ENCODE data around the gene PITX1.

PITX1 gene

DNA sequence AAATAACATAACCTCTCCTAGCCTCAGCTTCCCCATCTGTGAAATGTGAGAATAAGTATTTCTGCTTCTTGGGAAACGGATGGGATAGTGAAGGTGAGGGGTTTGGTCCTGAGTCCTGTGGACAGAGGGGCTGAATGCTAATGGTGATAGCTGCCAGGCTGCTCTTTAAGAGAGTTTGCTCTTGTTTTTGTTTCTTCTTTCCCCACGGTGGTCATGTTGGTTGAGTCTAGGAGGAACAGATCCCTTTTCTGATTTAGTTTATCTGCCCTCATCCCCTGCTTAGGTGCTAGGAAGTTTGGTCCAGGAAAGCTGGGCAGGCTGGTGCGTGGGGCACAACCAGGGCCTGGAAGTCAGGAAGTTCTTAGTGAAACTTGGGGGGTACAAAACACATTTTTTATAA lies 7.7 kb upstream of the PITX1 start:
- no peak for DNase-seq (ENCODE audit: low spot score)

DNA sequence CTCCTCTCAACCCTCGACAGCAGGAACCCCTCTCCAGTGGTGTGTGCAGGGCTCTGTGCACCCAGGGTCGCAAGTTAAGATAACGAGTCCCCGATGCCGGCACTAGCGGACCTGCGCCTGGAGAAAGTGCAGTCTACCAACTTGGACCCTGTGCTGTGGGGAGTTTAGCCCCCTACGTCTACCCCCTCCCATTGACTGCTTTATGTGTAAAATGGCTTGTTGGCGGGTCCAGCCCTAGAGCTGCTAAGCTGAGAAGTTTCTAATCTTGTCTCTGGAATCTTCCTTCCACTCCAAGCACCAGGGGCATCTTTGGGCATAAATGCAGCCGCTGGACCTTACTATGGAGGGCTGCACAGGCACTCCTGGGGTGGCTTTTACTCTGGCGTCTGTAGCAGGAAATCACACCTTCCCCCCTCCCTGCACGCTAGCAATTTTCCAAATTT lies 7.1 kb upstream of the PITX1 start:
- DNase-seq (ENCODE audit: low spot score): no peak

DNA sequence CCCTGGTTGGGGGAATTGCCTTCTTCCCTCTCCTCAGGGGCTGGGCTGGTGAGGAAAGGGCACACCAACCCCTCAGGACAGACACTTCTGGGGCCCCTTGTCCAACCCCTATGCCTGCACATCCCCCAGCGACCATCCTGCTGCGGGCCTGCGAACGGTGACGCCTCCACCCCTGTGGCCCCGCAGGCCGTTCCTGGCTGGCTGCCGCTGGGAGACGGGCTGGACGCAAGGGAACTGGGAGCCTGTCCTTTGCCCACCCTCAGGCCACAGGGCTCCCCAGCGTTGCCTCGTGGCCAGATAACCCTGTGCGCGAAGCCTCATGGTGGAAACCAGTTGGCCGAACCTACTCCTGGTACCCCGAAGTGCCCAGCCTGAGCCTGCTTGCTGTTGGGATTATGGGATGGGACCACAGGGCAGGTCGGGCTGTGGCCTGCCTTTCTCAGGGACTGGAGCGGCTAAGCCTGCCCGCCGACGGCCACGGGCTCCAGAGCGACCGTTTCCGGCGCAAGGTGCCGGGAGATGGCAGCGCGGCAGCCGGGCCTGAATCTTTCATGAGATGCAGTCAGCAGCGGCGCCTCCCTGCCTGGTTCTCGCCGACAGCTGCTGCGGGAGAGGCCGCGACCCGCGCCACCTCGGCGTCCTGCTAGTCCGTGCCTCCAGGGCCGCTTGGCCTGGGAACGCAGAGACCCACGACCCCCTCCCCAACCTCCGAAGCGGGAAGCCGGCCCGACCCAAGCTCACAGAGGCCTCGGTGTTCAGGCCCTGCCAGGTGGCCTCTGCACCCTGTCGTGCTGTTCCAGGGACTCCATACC lies 6.5 kb upstream of the PITX1 start:
- DNase-seq (ENCODE audit: low spot score): no peak

DNA sequence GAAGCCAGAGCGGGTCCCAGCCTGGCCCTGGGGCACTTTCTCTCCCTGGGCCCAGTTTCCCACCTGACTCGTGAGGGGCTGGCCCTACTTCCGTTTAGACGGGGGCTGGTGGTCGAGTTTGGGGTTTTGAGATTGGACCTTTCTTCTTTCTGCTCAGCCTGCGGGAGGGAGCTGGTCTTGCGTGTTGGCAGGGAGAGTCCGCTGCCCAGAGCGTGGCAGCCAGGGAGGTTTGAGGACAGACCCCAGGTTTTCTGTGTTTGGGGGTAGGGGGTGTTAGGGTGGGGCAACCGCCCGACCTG lies 6.0 kb upstream of the PITX1 start:
- no peak for DNase-seq (ENCODE audit: low spot score)

DNA sequence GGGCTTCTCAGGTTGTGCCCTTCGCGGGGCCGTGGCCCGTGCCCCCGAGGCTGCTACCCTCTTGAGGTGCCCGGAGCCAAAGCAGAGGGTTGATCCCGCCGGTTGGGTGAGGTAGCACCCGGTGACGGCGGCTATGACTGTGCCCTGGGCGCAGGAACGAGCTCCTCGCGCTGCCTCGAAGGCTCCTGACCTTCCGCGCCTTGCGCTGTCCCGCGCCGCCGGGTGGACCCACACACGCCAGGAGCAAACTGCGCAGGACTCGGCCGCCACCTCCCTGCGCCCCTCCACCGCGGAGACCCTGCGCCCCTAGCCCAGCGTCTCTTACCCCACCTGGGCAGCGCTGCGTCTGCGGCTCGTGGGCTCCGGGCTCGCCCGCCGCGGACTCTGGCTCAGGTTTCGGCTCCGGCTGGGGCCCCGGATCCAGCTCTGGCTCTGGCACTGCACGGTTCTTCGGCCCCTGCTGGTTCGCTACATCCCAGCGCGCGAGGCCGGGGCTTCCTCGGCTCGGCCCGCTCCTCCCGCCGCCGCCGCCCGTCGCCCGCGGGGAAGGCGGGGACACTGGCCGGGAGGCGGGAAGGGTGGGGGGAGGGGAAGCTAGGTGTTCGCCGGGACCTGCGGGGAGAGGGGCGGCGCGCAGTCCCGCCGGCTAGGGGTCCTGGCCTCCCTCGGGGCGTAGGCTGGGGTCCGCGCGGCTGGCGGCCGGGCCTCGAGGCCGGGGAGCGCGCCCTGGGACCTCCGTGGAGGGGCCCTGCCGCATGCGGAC lies 5.4 kb upstream of the PITX1 start:
- no peak for DNase-seq (ENCODE audit: low spot score)

DNA sequence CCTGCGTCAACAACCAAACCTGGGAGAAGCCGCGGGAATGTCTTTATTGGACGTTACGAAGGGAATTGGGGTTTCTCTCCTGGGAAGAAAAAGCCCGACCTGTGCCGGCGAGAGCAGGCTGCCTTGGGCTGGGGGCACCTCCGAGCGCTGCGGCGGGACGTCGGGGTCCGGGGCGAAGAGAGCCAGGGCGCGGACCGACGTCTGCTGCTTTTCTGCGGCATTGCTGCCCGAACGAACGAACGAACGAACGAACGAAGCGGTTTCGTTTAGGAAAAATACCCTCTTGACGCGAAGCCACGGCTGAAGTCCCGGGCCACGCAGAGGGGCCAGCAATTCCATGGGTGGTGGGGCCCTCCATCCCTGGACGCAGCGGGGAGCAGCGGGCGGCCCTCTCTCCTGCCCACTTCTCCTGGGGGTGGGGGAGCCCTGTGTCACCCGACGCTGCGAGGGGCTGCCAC lies 4.8 kb upstream of the PITX1 start:
- DNase-seq (ENCODE audit: low spot score): no peak

DNA sequence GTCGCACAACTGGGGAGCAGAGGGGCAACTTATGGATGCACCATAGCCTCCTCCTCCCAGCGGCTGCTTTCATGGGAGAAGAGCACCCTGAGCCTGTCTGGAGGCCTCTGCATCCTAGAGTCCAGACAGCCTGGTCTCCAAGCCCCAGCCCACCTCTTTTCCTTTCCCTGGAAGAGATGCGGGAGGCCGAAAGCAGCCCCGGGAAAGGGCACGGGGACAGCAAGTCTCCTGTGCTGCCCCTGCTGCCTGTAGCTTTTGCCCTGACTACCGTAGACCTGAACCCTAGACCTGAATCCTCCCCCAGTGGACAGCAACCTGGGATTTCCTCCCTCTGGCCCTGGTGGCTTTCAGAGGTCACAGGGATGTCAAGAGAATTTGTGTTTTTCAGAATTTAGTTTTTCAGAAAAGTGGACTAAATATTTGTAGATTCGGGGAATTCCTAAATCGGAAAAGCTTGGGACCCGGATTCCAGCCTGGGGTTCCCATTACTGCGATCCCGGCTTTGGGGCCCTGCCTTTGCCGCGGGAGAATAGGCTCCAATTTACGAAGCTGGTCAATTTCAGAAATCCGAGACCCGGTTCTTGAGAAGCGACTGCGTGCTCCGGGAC lies 4.3 kb upstream of the PITX1 start:
- DNase-seq (ENCODE audit: low spot score): no peak

DNA sequence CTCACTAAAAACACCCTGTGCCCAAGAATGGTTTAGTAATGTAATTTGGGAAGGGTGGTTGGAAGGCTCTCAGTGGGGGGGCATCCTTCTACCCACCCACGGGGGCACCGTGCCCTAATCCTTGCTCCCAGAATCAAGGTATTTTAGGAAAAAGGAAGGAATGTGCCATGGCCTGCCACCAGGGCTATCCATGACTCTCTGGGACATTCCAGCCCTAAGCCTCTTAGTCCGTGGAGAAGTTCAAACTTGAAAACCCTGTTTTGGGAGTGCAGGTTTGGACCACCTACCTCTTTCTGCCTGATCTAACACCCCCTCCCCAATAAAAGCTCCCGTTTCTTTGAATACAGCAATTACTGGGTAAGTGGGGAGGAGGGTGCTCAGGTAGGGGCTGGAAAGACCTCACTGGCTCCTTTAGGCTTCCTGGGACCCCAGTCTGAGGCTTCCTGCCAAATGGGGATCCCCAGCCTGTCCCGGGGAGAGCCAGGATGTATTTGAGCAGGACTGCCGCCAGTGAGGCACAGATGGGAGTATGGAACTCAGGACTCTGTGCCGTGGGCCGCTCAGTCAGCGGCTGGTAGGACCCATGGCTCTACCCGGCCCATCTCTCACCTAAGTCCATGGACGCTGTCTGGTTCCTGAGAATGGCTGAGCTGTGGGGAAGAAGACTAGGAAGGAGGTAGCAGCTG lies 3.6 kb upstream of the PITX1 start:
- no peak for DNase-seq (ENCODE audit: low spot score)

DNA sequence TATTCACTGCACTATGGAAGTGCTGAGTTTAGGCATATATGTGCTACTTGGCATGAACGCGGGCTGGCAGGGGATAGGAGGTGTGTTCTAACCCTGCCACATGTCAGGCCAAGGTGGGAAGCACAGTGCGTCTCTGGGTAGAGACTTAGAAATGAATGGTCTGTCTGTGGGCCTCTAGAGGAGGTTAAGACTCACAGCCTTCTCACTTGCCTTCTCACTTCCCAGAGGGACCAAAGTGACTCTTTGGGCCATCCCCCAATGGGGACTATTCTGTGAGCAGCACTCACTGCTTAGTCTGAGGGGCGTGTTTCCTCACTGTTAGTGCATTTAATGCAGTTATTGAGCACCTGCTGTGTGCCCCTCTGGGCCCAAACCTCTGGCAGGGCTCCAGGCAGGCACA lies 2.4 kb upstream of the PITX1 start:
- DNase-seq (ENCODE audit: low spot score): no peak

DNA sequence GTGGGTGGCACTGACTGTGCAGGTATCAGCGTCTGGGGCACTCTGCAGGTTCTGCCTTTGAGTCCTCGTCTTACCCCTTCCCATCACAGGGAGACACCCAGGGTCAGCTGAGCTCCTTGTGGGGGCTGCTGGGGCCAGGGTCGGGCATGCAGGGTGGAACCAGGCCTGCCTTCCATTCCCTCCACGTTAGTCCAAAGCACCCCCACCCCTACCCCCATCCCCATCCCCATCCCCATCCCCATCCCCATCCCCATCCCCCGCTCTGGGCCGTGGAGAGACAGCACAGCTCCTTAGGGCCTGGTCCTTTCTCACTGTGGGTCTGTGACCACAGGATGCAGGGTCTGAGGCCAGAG lies 1.6 kb upstream of the PITX1 start:
- no peak for DNase-seq (ENCODE audit: low spot score)

DNA sequence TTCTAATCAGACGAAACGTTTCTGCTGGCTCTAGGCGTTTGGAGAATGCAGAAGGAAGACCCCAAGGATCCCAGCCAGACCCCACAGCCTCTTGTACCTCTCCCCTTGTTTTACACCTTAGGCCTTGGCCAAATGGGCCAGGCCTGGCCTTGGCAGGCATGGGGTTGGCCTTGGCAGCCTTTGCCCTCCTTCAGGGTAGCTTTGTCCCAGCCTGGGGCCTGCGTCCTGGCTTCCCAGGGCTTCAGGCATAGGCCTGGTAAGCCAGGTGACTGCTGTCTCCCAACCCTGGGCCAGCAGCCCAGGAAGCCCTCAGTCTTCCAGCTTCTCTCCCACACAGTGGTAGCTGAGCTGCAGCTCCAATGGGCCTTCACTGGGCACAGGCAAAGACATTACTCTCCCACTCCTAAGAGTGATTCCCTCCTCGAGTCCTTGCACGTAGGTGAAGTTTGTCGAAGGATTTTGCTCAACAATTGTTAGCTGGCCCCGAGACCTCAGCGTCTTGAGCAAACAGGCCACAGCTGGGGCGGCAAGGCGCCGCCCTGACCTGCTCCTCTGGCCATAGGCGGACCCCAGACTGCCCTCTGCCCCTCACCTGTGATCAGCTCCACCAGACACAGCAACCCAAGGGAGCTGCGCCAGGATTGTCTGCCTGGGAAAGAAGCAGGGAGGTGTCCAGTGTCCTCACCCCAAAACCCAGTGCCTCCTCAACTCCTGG lies 1.1 kb upstream of the PITX1 start:
- DNase-seq (ENCODE audit: low spot score): no peak

DNA sequence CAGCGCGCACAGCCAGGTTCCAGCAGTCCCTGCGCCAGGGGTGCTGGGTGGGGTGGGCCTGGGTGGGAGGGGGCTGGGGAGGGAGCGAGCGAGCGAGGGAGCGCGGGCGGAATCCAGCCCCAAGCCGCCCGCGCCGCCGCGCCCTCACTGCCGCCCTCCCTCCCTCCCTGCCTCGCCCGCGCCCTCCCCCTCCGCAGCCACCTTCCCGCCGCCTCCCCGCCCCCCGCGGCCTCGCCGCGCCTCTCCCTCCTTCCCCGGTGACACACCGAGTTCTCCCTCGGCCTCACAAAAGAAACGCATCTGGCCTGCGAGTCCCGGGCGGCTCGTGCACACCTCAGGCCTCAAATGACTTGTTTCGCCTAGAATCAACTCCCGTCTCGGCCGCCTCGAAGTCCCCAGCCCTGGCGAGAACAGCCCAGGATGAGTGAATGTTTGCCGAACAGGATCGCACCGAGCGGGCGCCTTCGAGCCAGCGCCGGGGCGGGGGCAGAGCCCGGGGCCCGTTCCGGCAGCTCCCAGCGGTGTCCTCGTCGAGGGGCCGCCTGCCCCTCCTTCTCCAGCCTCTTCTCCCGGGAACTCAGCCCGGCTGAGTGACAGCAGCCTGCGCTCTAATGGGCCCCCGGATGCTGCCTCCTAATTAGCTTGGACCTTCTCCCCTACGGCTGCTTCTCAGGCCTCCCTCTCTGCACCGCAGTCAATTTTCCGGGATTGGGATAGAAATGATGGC lies 371 bp upstream of the PITX1 start:
- no peak for DNase-seq (ENCODE audit: low spot score)

DNA sequence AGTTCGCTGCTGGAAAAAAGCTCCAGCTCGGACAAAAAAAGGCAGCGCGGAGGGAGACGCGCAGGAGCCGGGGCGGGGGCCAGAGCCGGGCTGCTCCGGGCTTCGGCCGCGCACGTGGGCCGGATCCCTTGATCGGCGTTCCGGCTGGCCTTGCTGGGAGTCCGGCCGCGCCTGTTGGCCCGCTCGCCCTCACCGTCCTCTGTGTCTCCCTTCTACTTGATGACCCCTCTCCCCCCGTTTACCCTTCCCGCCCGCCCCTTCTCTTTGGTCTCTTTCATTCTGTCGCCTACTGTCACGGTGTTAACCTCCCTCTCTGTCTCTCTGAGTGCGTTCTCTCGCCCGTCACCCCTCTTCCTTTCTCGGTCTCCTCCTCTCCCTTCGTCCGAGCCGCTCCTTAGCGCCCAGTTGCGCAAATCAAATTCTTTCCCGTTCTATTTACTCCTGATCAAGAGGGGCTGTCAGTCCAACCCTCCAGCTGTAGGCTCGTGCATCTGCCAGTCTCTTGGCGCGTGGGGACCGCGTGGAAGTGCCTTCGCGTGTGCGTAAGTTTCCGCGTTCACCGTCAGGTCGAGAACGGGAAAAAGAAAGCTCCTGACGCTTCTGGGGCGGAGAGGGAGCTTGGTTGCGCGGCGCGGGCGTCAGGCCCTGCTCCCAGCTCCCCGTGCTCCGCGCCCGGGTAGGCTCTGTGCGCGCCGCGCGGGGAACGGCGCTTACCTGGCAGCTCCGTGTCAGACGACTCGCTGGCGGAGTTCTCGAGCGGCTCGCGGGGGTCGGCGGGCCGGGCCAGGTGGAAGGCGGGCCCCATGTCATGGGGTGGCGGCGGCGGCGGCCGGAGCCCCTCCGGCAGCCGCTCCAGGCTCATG lies 798 bp downstream of the PITX1 start:
- no peak for DNase-seq (ENCODE audit: low spot score)

DNA sequence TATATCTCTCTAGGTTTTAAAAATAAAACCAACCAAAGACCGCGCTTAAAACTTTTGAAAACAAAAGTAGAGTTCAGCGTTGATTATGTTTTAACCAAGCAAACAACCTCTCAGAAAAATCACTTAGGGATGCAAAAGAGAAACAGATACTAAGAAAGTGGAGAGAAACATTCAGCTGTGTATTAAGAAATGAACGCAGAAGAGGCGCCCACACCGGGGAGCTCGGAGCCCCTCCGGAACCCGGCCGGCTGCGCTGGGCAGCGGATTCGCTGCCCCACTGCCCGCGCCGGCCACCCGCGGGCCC lies 1.4 kb downstream of the PITX1 start:
- no peak for DNase-seq (ENCODE audit: low spot score)

DNA sequence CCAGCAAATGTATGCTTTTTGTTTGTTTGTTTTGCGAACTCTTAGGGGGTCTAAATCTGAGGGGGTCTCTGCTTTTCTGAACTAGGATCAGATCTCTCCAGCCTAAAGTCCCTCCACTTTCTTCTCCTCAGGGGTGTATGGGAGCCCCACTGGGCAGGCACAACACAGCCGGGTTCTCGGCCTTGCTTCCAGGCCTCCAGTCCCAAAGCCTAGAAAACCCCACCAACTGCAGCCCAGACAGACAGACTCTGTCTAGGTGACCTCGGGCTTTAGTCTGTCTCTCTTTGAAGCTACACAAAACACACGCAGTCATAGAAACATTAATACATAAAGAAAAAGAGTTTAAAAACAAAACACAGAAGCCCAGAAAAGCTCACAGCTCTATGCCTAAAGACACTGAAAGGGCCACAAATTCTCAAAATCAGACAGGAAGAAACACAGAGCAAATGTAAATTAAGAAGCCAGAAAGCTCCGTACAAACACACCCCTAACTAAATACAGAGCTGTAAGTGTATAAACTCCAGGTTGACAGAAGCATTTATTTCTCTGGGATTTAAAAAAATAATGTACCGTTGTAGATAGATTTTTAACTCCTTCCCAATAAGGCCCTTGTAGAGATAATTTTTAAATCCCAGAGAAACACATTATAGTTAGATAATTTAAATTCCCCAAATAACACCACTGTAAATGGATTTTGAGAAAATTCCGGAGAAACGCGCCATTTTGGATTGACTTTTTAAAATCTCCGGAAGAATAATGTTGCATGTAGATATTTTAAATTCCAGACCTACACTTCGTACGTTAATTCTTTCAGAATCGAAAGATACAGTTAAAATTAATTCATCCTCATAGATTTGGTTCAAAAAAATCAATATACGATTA lies 2.0 kb downstream of the PITX1 start:
- DNase-seq (ENCODE audit: low spot score): no peak

DNA sequence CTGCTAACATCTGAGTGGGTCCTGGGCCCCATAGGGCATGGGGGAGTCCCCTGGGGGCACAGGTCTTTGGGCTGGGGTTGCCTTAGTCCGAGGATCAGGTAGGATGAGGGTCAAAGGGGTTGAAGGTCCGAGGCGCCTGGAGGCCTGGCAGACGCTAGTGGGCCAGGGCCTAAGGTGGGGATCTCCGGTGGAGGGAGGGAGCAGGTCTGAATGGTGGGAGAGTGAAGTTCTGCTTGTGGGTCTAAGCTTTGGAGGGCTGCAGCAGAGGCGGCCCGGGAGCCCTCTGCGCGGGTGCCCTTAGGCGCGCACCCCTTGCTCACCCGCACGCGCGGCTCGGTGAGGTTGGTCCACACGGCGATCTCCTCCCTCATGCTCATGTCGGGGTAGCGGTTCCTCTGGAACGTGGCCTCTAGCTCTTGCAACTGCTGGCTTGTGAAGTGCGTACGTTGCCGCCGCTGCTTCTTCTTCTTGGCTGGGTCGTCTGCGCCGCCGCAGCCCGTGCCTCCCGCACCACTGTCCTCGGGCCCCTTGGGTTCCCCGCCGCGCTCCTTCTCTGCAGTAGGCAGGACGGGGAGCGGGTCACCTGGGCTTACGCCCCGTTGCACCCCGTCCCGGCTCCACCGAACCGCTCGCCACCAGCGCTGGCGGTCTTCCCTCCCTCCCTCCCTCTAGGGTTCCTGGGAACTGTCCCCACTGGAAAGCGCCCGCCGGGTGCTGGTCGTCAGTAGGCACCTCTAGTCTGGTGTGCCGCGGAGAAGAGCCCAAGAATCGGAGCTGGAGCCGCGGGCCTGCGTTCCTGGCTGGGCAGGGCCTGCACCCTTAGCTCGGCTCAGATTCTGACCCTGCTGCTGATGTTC lies 2.8 kb downstream of the PITX1 start:
- no peak for DNase-seq (ENCODE audit: low spot score)

DNA sequence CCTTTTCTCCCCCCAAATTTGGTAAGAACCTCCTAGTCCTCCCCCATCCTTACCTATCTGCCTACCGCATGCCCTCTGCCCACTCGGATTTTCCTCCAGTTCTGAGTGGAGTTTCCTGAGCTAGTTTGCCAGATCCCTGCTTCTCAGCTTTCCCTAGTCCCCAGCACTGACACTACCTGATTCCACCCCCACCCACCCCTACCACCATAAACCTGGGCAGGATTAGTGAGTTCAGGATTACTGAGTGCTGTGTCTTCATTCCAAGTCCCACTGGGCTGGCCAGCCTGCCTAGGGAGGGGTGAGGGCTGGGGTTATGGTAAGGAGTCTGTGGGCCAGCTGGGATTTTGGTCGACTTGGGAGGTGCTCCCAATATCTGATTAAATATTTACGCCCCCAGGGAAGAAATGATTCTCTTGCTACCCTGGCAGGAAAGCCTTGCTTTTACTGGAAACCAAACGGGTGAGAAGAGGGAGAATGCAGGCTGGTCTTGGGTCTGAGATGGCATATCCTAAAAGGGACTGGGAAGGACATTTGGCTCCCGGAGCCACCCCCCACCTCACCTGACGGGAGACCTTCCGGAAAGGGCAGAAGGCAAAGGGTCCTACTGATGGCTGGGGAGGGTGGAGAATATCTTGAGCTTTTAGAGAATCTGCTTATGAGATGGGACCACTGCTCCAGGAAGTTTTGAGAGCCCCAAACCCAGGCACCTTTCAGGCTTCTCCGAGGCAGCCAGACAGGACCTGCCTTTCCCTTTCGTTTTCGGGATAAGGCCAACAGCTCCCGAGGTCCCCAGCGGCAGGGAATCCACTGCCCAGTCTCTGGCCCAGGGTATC lies 3.7 kb downstream of the PITX1 start:
- DNase-seq (ENCODE audit: low spot score): no peak
